ENCODE data around the gene PEAK1.

DNA sequence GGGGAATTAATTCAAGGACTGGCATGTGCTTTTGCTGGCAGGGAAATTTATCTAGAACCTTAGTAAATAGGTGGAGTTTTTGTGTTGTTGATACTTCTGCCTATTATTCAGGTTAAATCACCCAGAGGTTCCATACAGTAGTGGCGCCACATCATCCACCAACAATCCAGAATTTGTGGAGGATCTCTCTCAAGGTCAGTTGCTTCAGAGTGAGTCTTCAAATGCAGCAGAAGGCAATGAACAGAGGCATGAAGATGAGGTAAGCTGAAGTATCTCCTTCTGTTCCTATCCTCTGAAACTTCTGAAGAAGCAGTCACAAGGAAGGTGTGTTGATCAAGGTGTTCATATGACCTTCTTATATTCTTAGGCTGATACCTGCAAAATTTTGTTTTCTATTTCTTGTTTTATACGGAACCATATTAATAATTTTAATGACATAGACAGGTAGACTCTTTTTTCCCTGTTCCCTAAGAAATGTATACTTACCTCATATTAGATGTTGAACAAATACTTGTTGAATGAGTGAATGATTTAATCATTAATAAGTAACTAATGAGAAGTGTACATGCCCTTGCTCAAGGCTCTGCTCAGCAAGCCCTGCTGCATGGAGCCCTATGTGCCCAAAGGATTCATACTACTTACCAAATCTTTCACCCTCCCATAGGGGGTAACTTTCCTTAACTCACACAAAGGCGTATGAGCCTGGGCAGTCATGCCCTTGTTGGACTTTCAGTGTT, 44.4 kb upstream of the PEAK1 start:
- no peak for TF ChIP-seq POLR2A (IDR thresholded peaks at IDR 0.05)
- TF ChIP-seq, protein P1, sequence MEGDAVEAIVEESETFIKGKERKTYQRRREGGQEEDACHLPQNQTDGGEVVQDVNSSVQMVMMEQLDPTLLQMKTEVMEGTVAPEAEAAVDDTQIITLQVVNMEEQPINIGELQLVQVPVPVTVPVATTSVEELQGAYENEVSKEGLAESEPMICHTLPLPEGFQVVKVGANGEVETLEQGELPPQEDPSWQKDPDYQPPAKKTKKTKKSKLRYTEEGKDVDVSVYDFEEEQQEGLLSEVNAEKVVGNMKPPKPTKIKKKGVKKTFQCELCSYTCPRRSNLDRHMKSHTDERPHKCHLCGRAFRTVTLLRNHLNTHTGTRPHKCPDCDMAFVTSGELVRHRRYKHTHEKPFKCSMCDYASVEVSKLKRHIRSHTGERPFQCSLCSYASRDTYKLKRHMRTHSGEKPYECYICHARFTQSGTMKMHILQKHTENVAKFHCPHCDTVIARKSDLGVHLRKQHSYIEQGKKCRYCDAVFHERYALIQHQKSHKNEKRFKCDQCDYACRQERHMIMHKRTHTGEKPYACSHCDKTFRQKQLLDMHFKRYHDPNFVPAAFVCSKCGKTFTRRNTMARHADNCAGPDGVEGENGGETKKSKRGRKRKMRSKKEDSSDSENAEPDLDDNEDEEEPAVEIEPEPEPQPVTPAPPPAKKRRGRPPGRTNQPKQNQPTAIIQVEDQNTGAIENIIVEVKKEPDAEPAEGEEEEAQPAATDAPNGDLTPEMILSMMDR (IDR thresholded peaks at IDR 0.05), result no peak
